Measurements from ENCODE around the gene WDR70. TPM values are rescaled to one million over a fixed set of nuclear protein-coding genes. Genes with fewer than 3 reads are reported as not detected.

The WDR70 gene
- total and polyA plus RNA-seq, 4 donors, result 4.0 to 17.7 (median 14.5) TPM

- TF ChIP-seq ATF3 (IDR thresholded peaks at IDR 0.05) (no peak), GABPA (IDR thresholded peaks at IDR 0.05 in 1 of 2, conservative IDR thresholded peaks at IDR 0.05 in 1 of 2) (no peak), HNF4G (IDR thresholded peaks at IDR 0.05) (no peak), REST (IDR thresholded peaks at IDR 0.05) (no peak), MAX (IDR thresholded peaks at IDR 0.05) (no peak), RXRA (IDR thresholded peaks at IDR 0.05) (no peak), HNF4A (conservative IDR thresholded peaks at IDR 0.05) (no peak), NR2F2 (IDR thresholded peaks at IDR 0.05) (no peak), TAF1 (conservative IDR thresholded peaks at IDR 0.05) (no peak), JUND (IDR thresholded peaks at IDR 0.05) (no peak), SP1 (IDR thresholded peaks at IDR 0.05) (no peak)
- no peak overlapping the region for H3K9ac ChIP-seq (ENCODE audit: low read depth in 1 of 2, low read length in 2 of 2)
- H3K9me3 ChIP-seq (ENCODE audit: control insufficient read depth in 4 of 4, low read length in 3 of 4), result no peaks in the 10 kb centered on the region
- WGBS, result 79% methylated on average over 12 of the region's 12 CpGs
- DNase-seq (ENCODE audit: low spot score), result no peak
- H3K27ac ChIP-seq (ENCODE audit: low read depth in 1 of 2, low read length in 2 of 2), result no peak overlapping the region
- no peak overlapping the region for H3K4me3 ChIP-seq (ENCODE audit: low read depth in 1 of 3, low read length in 3 of 3)
- no peaks in the 10 kb centered on the region for H3K27me3 ChIP-seq (ENCODE audit: control insufficient read depth in 4 of 4, insufficient read depth in 4 of 4, low read length in 3 of 4)
- no peaks in the 10 kb centered on the region for H3K36me3 ChIP-seq (ENCODE audit: control insufficient read depth in 4 of 4, insufficient read depth in 3 of 4, low read depth in 1 of 4, low read length in 3 of 4)
- peaks cover 0 to 4% (median 1%) of the 10 kb centered on the region in 4 donors for H3K4me1 ChIP-seq (ENCODE audit: control insufficient read depth in 4 of 4, insufficient read depth in 4 of 4, low read length in 3 of 4)
Measured at GRCh38 chr5:37665889-37666288, 286.8 kb downstream of the WDR70 start.

- DNase-seq (ENCODE audit: low spot score), result no peak
- Histone ChIP-seq H3K27ac (ENCODE audit: low read depth in 1 of 2, low read length in 2 of 2) (no peak overlapping the region), H3K27me3 (ENCODE audit: control insufficient read depth in 4 of 4, insufficient read depth in 4 of 4, low read length in 3 of 4) (no peaks in the 10 kb centered on the region), H3K36me3 (ENCODE audit: control insufficient read depth in 4 of 4, insufficient read depth in 3 of 4, low read depth in 1 of 4, low read length in 3 of 4) (no peaks in the 10 kb centered on the region), H3K9ac (ENCODE audit: low read depth in 1 of 2, low read length in 2 of 2) (no peak overlapping the region), H3K4me3 (ENCODE audit: low read depth in 1 of 3, low read length in 3 of 3) (no peak overlapping the region), H3K4me1 (ENCODE audit: control insufficient read depth in 4 of 4, insufficient read depth in 4 of 4, low read length in 3 of 4) (peaks cover 0 to 4% (median 1%) of the 10 kb centered on the region in 4 donors), H3K9me3 (ENCODE audit: control insufficient read depth in 4 of 4, low read length in 3 of 4) (no peaks in the 10 kb centered on the region)
- no peak for TF ChIP-seq MAX (IDR thresholded peaks at IDR 0.05)
- TF ChIP-seq GABPA (IDR thresholded peaks at IDR 0.05 in 1 of 2, conservative IDR thresholded peaks at IDR 0.05 in 1 of 2), result no peak
Measured at GRCh38 chr5:37667430-37667829, 288.3 kb downstream of the WDR70 start.

- WGBS, result 82% methylated on average over 1 of the region's 1 CpG
- no peaks in the 10 kb centered on the region for H3K36me3 ChIP-seq (ENCODE audit: control insufficient read depth in 4 of 4, insufficient read depth in 3 of 4, low read depth in 1 of 4, low read length in 3 of 4)
- no peaks in the 10 kb centered on the region for H3K27me3 ChIP-seq (ENCODE audit: control insufficient read depth in 4 of 4, insufficient read depth in 4 of 4, low read length in 3 of 4)
- no peaks in the 10 kb centered on the region for H3K9me3 ChIP-seq (ENCODE audit: control insufficient read depth in 4 of 4, low read length in 3 of 4)
- DNase-seq (ENCODE audit: low spot score), result no peak
- H3K4me3 ChIP-seq (ENCODE audit: low read depth in 1 of 3, low read length in 3 of 3), result no peak overlapping the region
- peaks cover 0 to 4% (median 1%) of the 10 kb centered on the region in 4 donors for H3K4me1 ChIP-seq (ENCODE audit: control insufficient read depth in 4 of 4, insufficient read depth in 4 of 4, low read length in 3 of 4)
- H3K9ac ChIP-seq (ENCODE audit: low read depth in 1 of 2, low read length in 2 of 2), result no peak overlapping the region
- H3K27ac ChIP-seq (ENCODE audit: low read depth in 1 of 2, low read length in 2 of 2), result no peak overlapping the region
- TF ChIP-seq REST (IDR thresholded peaks at IDR 0.05), result no peak
- TF ChIP-seq HNF4G (IDR thresholded peaks at IDR 0.05), result no peak
- no peak for TF ChIP-seq FOXA2 (IDR thresholded peaks at IDR 0.05)
- no peak for TF ChIP-seq ATF3 (IDR thresholded peaks at IDR 0.05)
- no peak for TF ChIP-seq MAX (IDR thresholded peaks at IDR 0.05)
- no peak for TF ChIP-seq ZBTB33 (IDR thresholded peaks at IDR 0.05)
- no peak for TF ChIP-seq SP1 (IDR thresholded peaks at IDR 0.05)
- no peak for TF ChIP-seq RAD21 (IDR thresholded peaks at IDR 0.05)
- no peak for TF ChIP-seq HNF4A (conservative IDR thresholded peaks at IDR 0.05)
- no peak for TF ChIP-seq GABPA (IDR thresholded peaks at IDR 0.05 in 1 of 2, conservative IDR thresholded peaks at IDR 0.05 in 1 of 2)
- TF ChIP-seq TAF1 (conservative IDR thresholded peaks at IDR 0.05), result no peak
- TF ChIP-seq RXRA (IDR thresholded peaks at IDR 0.05), result no peak
- TF ChIP-seq YY1 (IDR thresholded peaks at IDR 0.05), result no peak
- TF ChIP-seq JUND (IDR thresholded peaks at IDR 0.05), result no peak
Measured at GRCh38 chr5:37667846-37668245, 288.7 kb downstream of the WDR70 start.

Data from liver (tissue), 9 donors.